Measurements from ENCODE around the gene CDV3.

The CDV3 gene

GRCh38 chr3:133608388-133608787, 34.9 kb downstream of the CDV3 start:
- no peak for DNase-seq

GRCh38 chr3:133610031-133610430, 36.5 kb downstream of the CDV3 start:
- DNase-seq = no peak

- DNase-seq = no peak
These were observed 38.0 kb downstream of the CDV3 start for GRCh38 chr3:133611534-133611933.

GRCh38 chr3:133620066-133620784, 46.7 kb downstream of the CDV3 start:
- no peak for DNase-seq

- DNase-seq = no peak
These were observed 54.3 kb downstream of the CDV3 start for GRCh38 chr3:133627789-133628188.

- DNase-seq = no peak
These were observed 55.7 kb downstream of the CDV3 start for GRCh38 chr3:133629146-133629545.

GRCh38 chr3:133633439-133633838, 60.0 kb downstream of the CDV3 start:
- no peak for DNase-seq

All from NCI-H2029 (cell line).